GM21529 (cell line): ENCODE results near the gene DBNL.

Experiments
- ATAC-seq: cut with Tn5 transposase; IDR thresholded peaks from one replicate; pipeline ENCODE4 v1.9.1; 2021; ENCODE audit not compliant: unreplicated experiment

The DBNL gene

DNA sequence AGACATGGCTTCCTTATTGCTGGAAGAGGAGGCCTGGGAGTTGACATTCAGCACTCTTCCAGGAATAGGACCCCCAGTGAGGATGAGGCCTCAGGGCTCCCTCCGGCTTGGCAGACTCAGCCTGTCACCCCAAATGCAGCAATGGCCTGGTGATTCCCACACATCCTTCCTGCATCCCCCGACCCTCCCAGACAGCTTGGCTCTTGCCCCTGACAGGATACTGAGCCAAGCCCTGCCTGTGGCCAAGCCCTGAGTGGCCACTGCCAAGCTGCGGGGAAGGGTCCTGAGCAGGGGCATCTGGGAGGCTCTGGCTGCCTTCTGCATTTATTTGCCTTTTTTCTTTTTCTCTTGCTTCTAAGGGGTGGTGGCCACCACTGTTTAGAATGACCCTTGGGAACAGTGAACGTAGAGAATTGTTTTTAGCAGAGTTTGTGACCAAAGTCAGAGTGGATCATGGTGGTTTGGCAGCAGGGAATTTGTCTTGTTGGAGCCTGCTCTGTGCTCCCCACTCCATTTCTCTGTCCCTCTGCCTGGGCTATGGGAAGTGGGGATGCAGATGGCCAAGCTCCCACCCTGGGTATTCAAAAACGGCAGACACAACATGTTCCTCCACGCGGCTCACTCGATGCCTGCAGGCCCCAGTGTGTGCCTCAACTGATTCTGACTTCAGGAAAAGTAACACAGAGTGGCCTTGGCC is 16.6 kb downstream of the DBNL start:
- no peak for ATAC-seq

DNA sequence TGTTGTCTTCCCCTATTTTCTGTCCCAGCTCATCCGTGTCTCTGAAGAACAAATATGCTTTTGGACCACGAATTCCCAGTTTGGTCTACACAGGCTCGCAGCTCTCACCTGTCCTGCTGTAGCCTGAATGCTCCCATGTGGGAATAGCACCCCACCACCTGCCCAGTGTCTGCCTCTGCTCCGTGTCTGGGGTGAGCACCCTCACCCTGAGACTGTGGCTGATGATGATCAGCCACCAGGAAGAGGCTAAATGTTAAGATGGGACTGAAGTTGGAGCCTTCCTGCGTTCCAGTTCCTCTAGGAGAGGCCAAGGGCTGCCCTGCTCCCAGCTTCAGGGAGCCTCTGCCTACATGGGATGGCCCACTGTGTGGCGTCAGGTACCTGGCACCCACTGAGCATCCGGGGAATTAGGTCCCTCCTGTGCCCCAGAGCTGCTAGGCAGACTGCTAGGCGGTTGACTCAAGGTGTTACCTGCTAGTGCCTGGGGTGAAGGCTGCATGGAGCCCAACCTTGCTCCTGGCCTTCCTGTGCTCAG is 17.2 kb downstream of the DBNL start:
- no peak for ATAC-seq

DNA sequence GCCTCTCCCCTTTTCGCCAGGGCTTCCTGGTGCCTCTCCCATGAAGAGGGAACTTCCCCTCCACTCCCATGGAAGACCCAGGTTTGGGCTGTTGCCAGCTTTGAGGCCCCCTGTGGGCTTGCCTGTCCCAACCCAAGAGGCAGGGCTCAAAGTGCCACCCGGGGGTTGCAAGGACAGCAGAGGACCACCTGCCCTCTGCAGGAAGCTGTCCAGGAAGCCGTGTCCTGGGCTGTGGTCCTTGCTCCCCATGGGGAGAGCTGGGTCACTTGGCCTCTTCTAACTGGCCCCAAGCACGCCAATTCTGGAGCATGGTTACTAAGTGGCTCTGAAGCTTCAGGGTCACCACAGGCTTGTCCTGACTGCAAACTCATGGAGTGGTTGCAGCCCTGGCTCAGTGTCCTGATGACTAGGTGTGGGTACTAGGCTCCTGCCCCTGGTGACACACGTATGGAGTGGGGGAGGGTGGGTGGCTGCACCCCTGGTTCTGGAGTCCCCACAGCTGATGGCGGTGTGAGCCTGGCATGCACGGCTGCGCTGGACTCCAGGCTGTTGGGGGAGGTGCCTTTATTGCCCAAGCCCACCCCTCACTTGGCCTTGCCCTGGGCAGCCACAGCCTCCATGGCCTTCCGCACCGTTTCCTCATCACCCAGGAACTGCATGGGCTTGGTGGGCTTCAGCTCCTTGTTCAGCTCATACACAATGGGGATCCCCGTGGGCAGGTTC is 17.8 kb downstream of the DBNL start:
- no peak for ATAC-seq

DNA sequence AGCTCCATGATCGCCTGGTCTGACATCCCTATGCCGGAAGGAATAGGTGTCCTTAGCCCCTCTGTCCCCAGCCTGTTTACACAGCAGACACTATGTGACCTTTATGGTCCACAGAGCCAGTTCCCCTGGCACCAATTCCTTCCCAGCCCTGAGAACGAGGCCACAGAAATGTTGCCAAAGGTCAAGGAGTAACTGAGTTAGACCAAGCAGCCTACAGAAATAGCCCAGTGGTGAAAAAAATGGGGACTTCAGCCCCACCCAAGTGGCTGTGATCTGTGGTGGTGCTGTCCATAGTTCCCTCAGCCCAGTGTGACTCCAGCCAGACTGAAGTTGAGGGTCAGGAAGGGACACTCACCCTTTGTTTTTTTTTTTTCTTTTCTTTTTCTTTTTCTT is 18.4 kb downstream of the DBNL start:
- ATAC-seq = no peak

DNA sequence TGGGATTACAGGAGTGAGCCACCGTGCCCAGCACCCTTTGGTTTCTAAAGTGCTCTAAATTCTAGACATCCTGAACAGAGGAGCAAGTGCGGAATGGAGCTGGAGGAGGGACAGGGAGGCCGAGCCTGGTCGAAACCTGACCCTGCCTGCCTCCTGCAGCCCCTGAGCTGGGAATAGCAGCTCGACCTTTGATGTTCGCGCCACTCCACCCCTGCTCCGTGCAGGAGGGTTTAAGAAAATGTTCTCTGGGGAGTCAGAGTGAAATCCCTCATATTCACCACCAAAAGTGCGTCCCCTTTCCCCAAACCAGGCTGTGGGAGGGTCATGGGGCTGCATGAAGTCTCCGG is 19.0 kb downstream of the DBNL start:
- ATAC-seq = no peak

DNA sequence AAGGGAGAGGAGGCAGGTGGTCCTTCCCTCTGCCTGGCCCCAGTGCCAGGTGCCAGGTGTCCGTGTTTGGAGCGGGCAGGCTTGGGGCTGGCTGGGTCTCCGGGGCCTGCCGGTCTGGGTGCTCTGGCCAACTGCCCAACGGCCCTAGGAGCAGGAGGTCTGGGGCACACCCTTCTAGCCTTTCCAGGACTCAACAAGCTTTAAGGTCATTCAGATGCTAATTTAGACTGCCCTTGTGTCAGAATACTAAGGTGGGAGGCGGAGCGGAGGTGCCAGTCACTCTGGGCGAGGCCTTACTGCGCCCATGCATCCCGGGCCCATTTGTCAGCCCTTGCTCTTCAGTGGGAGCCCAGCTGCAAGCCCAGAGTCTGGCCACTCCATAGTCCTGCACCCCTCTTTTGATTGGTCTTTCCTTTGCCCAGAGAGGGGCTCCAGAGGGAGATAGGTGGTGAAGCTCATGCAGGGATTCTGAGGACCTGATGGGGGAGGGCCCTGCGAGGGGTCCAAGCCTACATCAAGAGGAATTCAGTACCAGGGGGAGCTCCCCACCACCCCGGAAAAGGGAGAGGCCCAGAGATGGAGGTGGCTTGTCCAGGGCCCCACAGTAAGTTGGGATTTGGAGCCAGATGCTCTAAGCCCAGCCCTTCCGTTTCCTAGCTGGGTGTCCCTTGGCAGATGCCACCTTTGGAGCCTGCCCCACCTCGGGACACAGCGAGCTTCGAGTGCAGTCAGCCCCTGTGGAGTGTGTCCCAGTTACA is 19.6 kb downstream of the DBNL start:
- ATAC-seq = no peak

DNA sequence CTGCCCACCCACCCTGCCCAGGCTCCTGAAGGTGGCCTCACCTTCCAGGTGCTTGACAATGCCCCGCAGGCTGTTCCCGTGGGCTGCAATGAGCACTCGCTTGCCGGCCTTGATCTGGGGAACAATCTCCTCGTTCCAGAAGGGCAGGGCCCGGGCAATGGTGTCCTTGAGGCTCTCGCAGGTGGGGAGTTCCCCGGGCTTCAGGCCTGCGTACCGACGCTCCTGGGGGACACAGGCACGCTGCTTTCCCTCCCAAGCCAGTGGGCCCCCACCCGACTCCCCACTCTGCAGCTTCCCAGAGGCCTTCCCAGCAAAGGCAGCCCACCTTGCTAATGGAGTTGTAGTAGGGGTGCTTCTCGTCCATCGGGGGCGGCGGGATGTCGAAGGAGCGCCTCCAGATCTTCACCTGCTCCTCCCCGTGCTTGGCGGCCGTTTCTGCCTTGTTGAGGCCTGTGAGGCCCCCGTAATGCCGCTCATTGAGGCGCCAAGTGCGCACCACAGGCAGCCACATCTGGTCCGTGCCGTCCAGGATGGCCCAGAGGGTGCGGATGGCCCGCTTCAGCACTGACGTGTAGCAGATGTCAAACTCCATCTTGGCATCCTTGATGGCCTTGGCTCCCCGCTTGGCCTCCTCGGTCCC is 20.4 kb downstream of the DBNL start:
- no peak for ATAC-seq

DNA sequence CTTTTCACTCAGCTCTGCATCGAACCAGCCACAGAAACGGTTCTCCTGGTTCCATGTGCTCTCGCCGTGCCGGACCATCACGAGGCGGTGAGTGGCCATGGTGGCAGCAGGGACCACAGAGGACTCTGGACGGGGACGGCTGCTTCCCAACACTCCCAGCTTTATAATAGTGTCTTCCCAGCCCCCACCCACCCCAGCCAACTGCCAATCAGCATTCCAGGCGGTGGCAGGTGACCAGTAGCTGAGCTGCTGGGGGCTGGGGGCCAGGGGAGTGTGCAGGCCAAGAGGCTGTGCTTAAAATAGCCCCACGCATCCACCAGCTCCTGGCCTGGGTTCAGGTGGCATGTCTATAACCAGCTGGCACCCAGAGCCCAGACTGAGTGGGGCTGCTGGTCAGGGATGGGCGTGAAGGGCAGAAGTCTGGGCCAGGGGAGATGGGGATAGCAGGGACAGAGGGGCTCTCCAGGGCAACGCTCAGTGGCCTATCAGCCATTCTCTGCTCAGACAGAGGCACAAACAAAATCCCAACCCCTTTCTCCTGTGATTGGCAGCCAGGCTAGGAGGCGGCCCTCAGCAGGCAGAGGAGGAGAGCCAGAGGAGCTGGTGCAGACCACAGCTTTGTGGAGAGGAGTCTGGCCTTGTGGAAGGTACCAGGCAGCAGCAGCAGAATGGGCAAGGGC is 21.1 kb downstream of the DBNL start, which contains the start of gene PGAM2:
Gene PGAM2, minus strand, starts transcription at position 137 of the 680 bp plus-strand sequence. Its CDS starts 38 bp downstream, at position 99.
- no peak for ATAC-seq

DNA sequence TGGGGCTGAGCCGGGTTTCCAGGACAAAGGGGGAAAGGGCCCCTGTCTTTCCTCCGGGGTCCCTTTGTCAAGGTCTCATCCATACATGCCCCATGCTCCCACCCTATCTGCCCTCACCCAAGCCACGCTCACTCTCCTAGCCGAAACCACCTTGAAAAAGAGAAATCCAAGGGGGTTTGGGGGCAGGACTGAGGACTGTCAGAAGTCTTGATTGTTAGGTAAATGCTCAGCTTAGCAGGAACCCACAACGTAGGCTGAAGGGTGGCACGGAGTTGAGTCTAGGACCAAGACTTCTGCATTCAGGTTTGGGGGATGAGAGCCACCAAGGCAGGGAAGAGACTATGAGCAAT is 21.6 kb downstream of the DBNL start:
- no peak for ATAC-seq

DNA sequence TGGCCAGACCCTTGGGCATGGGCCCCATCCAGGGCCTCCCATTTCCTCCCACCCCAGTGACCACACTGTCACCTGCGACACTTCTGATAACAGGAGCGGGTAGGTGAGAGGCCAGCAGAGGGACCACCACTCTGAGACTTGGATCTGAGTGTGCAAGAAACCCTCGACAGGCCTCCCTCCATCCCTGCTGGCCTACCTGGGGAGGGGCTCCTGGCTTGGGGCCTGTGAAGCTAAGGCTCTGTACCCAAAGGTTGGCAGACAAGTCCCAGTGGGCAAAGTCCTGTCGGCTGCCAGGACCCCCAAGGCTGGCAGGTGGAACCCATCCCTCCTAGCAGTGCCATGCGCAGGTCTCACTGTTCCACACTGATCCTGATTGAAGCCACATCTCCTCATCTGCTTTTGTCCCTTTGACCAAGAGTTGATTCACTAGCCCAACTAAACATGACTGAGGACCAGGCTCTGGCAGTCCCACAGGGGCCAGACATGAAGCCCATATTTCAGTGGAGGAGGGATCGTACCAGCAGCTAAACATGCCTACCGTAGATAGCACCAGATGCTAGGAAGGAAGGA is 22.1 kb downstream of the DBNL start:
- no peak for ATAC-seq

DNA sequence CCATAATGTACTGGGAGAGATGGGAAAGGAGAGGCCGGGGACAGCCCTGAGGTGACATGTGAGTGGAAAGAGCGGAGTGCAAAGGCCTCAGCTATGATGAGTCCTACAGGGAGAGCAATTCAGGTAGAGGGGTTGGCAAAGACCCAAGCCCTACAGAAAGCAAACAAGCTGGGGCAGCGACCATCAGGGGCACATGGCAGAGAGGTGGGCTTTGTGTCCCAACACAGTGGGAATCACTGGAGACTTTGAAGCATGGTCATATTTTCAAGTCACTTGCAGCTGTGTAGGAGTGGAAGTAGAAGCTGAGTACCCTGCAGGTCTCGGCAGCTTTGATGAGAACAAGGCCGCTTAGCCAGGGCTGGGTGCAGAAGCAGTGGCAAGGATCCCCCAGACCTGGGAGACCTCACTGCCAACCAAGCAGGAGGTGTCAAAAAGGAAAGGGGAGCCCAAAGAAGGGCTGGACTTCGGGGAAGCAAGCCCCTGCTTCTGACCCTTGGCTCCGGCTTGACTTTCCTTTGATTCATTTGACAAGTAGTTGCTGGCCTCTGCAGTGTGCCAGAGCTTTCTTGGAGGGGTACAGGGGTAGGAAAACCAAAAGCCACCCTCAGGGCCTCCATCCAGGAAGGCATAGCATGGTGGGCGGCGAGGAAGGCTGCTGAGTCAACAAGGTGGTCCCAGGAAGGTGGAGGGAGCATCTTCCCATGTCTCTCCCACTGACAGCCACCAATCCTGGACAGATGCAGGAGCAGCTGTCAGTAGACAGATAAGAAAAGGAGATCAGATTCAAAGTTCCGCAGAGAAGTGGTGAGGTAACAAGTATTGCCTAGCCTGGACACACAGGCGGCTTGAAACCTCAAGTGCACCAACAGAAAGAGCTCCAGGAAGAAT is 22.8 kb downstream of the DBNL start:
- ATAC-seq = no peak

DNA sequence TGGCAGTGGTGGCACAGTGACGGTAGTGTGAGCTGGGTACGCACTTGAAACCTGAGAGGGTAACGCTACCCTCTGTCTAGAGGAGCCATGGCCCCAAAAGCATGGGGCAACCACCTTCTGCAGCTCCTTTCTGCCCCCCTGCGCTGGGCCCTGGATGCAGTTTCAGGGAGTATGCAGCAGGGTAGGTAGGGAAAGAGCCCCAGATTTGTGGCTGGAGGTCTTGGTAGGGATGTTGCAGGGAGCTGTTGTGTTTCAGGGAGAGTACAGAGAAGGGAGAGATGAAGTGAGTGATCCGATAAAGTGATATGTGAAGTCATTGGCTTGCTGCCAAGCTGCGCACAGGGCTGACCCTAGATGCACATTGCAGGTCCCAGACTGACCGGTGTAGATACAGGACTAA is 23.6 kb downstream of the DBNL start:
- no peak for ATAC-seq

DNA sequence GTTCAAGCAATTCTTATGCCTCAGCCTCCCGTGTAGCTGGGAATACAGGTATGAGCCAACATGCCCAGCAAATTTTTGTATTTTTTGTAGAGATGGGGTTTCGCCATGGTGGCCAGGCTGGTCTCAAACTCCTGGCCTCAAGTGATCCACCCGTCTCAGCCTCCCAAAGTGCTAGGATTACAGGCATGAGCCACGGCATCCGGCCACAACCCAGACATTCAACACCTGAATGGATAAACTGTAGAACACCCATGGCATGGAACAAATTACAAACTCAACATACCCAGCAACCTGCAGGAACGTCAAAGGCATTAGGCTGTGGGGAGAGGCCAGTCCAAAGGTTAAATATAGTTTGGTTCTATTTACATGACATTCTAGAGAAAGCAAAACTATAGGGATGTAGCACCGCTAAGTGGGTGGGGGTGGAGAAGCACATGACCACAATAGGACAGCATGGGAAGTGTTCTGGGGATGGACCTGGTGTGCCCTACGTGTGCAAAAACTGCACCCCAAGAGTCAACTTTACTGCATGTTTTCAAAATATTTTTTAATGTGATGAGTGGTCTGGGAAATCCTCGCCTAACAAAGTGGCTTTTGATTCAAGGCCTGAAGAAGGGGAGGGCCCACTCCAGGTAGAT is 27.3 kb downstream of the DBNL start:
- no peak for ATAC-seq

DNA sequence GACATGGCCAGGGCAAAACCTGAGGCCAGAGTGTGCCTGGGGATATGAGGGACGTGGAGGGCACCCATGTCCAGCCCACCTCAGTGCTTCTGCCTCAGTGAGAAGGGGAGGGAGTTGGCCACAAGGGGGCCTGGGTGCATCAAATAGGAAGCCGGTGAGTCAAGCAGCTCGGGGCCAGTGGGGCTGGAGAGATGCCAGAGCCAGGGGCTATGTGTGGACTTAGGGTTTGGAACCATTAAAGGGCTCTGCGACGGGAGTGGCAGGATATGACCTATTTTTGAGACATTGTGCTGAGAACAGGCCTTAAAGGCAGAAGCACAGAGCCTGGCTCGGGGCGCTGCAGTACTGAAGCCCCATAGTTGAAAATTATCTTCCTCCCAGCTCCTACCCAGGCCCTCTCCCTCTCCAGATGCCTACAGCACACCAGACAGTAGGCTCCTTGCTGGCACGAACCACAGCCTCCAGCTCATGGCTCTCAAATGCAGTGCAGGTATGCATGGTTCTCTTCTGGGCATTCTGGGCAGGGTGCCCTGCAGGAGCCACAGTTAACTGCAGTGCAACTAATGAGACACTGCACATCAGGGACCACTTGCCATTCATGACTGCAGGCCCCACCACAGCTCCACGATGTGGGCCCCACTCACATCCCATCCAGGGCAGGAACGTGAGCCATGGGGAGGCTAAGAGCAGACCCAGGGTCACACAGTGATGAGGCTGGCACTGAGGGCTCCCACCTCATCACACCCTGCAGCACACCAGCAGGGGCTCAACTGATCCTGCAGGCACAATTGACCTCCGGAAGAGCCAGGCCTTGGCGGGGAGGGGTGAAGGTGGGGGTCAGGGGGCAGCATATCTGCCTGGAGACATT is 28.1 kb downstream of the DBNL start:
- ATAC-seq = no peak

DNA sequence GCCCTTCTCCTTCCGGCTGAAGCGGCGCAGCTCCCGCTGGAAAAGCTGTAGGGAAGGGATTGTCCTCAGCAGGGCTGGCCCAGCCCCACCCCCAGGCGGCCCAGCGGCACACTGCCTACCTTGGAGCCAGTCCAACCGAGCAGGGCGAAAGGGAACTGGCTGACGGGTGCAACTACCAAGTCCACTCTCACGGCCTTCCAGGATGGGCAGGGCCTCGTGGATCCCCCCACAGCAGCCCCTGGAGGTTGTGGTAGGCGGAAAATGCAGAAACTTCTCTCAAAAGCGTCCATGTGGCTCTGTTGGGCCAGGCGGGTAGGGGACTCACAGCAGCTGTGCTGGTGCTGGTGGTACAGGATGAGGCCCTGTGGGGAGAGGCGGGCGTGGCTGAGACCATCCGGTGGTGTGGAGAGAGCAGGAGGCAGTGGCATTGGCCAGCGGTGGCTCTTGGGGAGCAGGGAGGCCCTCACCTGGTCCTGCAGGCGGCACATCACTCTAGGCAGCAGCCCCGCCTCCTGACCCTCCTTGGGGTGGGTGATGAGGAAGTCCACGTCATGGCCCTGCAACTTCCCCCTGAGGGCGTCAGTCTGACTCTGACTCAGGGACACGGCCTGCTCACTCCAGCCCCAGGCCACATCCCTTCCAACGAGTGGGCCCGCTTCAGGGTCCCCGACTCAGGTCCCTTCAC is 29.3 kb downstream of the DBNL start:
- peak; percentile 53 for ATAC-seq

DNA sequence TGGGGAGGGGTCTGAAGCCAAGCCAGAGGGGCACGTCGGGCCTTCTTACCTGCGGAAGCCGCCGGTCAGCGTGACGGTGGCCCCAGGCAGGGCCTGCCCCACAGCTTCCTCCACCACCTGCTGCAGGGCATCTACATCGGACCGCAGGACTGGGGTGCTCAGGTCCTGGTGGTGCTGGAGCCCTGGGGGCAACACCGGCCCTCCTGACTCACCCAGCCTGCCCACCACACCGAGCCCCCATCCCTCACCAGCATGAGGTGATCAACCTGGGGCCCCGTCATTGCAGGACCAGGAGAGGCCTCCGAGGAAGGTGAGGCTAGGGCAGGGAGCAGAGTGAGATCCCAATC is 29.8 kb downstream of the DBNL start:
- peak; percentile 12 for ATAC-seq

DNA sequence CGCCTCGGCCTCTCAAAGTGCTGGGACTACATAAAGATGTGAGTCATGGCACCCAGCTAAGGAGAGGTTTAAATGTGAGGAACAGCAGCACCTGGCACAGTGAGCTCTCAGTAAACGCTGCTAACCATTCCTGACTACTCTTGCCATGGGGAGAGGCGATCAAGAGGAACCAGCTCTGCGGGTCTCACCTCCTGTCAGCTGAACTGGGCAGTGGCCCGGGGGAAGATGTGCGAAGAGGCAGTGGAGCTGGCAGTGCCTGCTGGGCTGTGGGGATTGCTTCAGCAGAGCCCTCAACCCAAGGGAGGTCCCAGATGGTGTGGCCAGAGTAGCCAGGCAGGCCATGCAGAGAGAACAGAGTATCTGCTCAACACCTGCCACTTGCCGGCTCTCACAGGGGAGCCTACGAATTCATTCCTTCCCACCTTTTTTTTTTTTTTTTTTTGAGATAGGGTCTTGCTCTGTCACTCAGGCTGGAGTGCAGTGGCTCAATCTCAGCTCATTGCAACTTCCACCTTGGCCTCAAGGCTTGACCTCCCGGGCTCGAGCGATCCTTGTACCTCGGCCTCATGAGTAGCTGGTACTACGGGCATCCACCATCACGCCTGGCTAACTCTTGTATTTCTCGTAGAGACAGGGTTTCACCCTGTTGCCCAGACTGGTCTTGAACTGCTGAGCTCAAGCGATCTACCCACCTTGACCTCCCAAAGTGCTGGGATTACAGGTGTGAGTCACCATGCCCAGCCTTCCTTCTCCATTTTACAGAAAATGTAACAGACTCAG is 31.0 kb downstream of the DBNL start:
- ATAC-seq = no peak
